HepG2 (cell line): ENCODE data around the gene LHFPL2. TPM values are rescaled to one million over a fixed set of nuclear protein-coding genes. Genes with fewer than 3 reads are reported as not detected.

Experiments
- ARID5B ChIP-seq: IDR thresholded peaks from 2 replicates; pipeline ENCODE4 v1.4.0; 2020; ENCODE audit warnings: mild to moderate bottlenecking, missing genetic modification reagents
- ARNT2 ChIP-seq: sonication (generic); formaldehyde crosslinking; IDR thresholded peaks from 2 replicates; pipeline ENCODE4 v1.8.0; 2022; ENCODE audit warnings: mild to moderate bottlenecking, low read depth, missing genetic modification reagents, moderate library complexity
- CBX5 ChIP-seq: sonication (generic); formaldehyde crosslinking; IDR thresholded peaks from 2 replicates; pipeline ENCODE4 v1.4.0; 2020; ENCODE audit warnings: missing genetic modification reagents, borderline replicate concordance
- KDM2A ChIP-seq: sonication (generic); formaldehyde crosslinking; IDR thresholded peaks from 2 replicates; pipeline ENCODE4 v1.4.0; 2020; ENCODE audit warnings: low read depth, missing genetic modification reagents, borderline replicate concordance
- SOX13 ChIP-seq, 3 experiments: fragments of 450-650 bp in 1 of 3; sonication (generic) in 1 of 3; formaldehyde crosslinking in 1 of 3; IDR thresholded peaks in 2 of 3; conservative IDR thresholded peaks in 1 of 3; 2 replicates each; pipeline versions ENCODE4 v1.5.0 to v1.6.1; 2016 to 2020; ENCODE audit warnings: antibody characterized with exemption in 1 of 3, mild to moderate bottlenecking in 1 of 3, missing compliant biosample characterization in 1 of 3, missing genetic modification reagents in 1 of 3, moderate library complexity in 1 of 3
- TBP ChIP-seq: sonication (generic); formaldehyde crosslinking; IDR thresholded peaks from 2 replicates; pipeline ENCODE4 v1.5.0; 2020; ENCODE audit warnings: missing genetic modification reagents
- ZNF431 ChIP-seq: sonication (generic); formaldehyde crosslinking; IDR thresholded peaks from 2 replicates; pipeline ENCODE4 v1.9.0; 2022; ENCODE audit warnings: missing genetic modification reagents, low read depth, mild to moderate bottlenecking, borderline replicate concordance
- ZNF580 ChIP-seq: IDR thresholded peaks from 2 replicates; pipeline ENCODE4 v1.6.1; 2016; ENCODE audit warnings: low read depth, borderline replicate concordance
- ZNF710 ChIP-seq: sonication (generic); formaldehyde crosslinking; IDR thresholded peaks from 2 replicates; pipeline ENCODE4 v1.5.0; 2020; ENCODE audit warnings: mild to moderate bottlenecking, missing genetic modification reagents, borderline replicate concordance
- polyA plus RNA-seq, 8 experiments: library from polyadenylated mRNA; depleted of rRNA in 3 of 8; stranded (reverse) in 7 of 8; unstranded in 1 of 8; fragments of >200 nt; fragmentation: Illumina TruSeq in 4 of 8; extraction: Trizol in 4 of 8; gene quantifications; 2 replicates each; pipeline versions ENCODE4 v1.2.1 to v1.2.3, GENCODE V29; 2011 to 2016; ENCODE audit warnings: low read depth in 4 of 8, missing spikeins in 1 of 8, mixed read lengths in 1 of 8; ENCODE audit not compliant: insufficient read depth in 1 of 8
- total RNA-seq, 5 experiments: library from RNA; depleted of rRNA; stranded (reverse); fragments of >200 nt; fragmentation: Illumina TruSeq; extraction: Trizol; gene quantifications; 2 replicates each; pipeline ENCODE4 v1.2.3, GENCODE V29; 2016; ENCODE audit warnings: low read depth in 1 of 5
- TF ChIP-seq, protein P1 (sequence below): sonication (generic); formaldehyde crosslinking; IDR thresholded peaks from 2 replicates; pipeline ENCODE4 v1.4.0; 2020; ENCODE audit warnings: mild to moderate bottlenecking, missing genetic modification reagents, borderline replicate concordance
- TF ChIP-seq, protein P2 (sequence below): sonication (generic); formaldehyde crosslinking; conservative IDR thresholded peaks from 2 replicates; pipeline ENCODE4 v1.4.0; 2020; ENCODE audit warnings: missing genetic modification reagents
- TF ChIP-seq, protein P3 (sequence below): sonication (generic); formaldehyde crosslinking; IDR thresholded peaks from 2 replicates; pipeline ENCODE4 v1.4.0; 2020; ENCODE audit warnings: missing genetic modification reagents

Gene LHFPL2
- total and polyA plus RNA-seq, 2 of the 13 experiments (the other 11 are each of a cell fraction or from before 2014, with no cell fraction given), result 6.0 to 20.0 TPM

- peak; percentile 88 for TF ChIP-seq ARID5B (CRISPR knock-in tag)
- TF ChIP-seq, protein P1, sequence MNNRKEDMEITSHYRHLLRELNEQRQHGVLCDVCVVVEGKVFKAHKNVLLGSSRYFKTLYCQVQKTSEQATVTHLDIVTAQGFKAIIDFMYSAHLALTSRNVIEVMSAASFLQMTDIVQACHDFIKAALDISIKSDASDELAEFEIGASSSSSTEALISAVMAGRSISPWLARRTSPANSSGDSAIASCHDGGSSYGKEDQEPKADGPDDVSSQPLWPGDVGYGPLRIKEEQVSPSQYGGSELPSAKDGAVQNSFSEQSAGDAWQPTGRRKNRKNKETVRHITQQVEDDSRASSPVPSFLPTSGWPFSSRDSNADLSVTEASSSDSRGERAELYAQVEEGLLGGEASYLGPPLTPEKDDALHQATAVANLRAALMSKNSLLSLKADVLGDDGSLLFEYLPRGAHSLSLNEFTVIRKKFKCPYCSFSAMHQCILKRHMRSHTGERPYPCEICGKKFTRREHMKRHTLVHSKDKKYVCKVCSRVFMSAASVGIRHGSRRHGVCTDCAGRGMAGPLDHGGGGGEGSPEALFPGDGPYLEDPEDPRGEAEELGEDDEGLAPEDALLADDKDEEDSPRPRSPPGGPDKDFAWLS, result no peak
- peak; percentile 27; the same call in 1 of the 2 replicates for TF ChIP-seq CBX5 (CRISPR knock-in tag)
- no peak for TF ChIP-seq SOX13 (IDR thresholded peaks at IDR 0.05)
- TF ChIP-seq SOX13 (CRISPR knock-in tag; conservative IDR thresholded peaks at IDR 0.05 in 1 of 2, IDR thresholded peaks at IDR 0.05 in 1 of 2), result peak in 1 of 2 experiments; percentile 70; a peak in 2 of 4 replicates
- peak; percentile 2; the same call in 1 of the 2 replicates for TF ChIP-seq ZNF710
- TF ChIP-seq TBP, result no peak
- TF ChIP-seq, protein P2, sequence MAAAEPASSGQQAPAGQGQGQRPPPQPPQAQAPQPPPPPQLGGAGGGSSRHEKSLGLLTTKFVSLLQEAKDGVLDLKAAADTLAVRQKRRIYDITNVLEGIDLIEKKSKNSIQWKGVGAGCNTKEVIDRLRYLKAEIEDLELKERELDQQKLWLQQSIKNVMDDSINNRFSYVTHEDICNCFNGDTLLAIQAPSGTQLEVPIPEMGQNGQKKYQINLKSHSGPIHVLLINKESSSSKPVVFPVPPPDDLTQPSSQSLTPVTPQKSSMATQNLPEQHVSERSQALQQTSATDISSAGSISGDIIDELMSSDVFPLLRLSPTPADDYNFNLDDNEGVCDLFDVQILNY (CRISPR knock-in tag), result no peak
- peak; percentile 48; the same call in 1 of the 2 replicates for TF ChIP-seq KDM2A (CRISPR knock-in tag)
- TF ChIP-seq ZNF580 (CRISPR knock-in tag), result peak; percentile 64; the same call in 1 of the 2 replicates
- no peak for TF ChIP-seq ZNF431 (CRISPR knock-in tag)
- no peak for TF ChIP-seq ARNT2 (CRISPR knock-in tag)
- TF ChIP-seq, protein P3, sequence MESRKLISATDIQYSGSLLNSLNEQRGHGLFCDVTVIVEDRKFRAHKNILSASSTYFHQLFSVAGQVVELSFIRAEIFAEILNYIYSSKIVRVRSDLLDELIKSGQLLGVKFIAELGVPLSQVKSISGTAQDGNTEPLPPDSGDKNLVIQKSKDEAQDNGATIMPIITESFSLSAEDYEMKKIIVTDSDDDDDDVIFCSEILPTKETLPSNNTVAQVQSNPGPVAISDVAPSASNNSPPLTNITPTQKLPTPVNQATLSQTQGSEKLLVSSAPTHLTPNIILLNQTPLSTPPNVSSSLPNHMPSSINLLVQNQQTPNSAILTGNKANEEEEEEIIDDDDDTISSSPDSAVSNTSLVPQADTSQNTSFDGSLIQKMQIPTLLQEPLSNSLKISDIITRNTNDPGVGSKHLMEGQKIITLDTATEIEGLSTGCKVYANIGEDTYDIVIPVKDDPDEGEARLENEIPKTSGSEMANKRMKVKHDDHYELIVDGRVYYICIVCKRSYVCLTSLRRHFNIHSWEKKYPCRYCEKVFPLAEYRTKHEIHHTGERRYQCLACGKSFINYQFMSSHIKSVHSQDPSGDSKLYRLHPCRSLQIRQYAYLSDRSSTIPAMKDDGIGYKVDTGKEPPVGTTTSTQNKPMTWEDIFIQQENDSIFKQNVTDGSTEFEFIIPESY (CRISPR knock-in tag), result peak; percentile 62; the same call in 1 of the 2 replicates
Measured at GRCh38 chr5:78597068-78597973, 51.3 kb downstream of the LHFPL2 start (continued).
